Right lung (tissue), 5 donors: Measurements from ENCODE around the gene FOCAD. TPM values are rescaled to one million over a fixed set of nuclear protein-coding genes. Genes with fewer than 3 reads are reported as not detected.

Source experiments
- DNase-seq, 2 donors: peaks; one replicate each; pipeline ENCODE4 v3.0.0-alpha.2; 2013
- polyA plus RNA-seq, 5 donors: library from polyadenylated mRNA; unstranded; fragments of 120-200 nt; gene quantifications; one replicate each; pipeline versions ENCODE4 v1.2.1 to v1.2.3, GENCODE V29; 2013; ENCODE audit warnings: inconsistent platforms in 1 of 5, low replicate concordance in 1 of 5; ENCODE audit not compliant: insufficient read length in 5 of 5, insufficient read depth in 1 of 5

FOCAD gene
- polyA plus RNA-seq, 5 donors, result 22.0 to 36.1 (median 27.4) TPM

DNA sequence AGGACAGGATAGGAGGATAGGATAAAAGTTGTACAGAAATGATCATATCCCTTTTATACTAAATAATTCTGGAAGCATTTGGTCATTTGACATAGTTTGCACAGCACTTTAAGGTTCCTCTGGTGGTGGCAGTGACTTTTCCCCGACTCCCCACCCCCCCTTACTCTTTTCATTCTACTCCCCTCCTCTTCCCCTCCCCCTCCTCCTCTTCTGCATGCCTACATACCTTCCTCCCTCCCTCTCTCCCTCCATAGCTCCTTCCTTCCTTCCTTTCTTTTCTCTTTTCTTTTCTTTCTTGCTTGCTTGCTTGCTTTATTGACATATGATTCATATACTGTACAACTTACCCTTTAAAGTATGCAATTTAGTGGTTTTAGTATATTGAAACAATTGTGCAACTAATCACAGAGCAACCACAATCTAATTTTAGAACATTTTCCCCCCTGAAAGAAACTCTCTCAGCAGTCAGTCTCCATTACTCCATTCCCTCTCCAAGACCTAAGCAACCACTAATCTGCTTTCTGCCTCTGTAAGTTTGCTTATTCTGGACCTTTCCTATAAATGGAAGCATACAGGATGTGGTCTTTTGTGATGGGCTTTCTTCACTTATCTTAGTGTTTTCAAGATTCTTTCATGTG is 188.4 kb downstream of the FOCAD start:
- DNase-seq, result no peak

DNA sequence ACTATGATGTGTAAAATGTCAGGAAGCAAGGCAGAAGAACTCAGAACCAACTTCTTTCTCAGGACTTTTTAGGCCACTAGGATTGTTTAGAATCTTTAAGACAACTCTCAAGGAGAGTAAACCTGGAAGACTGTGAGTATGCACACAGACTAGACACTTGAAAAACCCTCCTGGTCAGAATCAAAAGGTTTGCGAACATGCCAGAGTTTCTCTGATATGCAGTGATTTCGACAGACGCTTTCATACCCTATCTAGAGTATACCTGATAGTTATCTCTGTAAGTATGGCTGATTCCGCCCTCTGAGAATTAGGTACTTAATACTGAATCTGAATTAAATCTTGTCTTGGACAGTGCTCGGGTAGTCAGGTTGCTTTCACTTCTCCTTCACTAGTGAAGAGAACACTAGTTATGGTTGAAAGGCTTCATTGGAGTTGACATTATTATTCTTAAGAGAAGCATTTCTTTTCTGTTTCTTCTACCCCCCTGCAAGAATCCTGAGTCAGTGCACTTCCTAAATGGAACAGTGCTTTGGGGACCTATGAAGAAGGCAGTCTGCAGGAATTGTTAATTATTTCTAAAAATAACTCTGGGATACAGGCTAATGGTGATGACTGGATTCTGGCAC is 189.3 kb downstream of the FOCAD start:
- no peak for DNase-seq

DNA sequence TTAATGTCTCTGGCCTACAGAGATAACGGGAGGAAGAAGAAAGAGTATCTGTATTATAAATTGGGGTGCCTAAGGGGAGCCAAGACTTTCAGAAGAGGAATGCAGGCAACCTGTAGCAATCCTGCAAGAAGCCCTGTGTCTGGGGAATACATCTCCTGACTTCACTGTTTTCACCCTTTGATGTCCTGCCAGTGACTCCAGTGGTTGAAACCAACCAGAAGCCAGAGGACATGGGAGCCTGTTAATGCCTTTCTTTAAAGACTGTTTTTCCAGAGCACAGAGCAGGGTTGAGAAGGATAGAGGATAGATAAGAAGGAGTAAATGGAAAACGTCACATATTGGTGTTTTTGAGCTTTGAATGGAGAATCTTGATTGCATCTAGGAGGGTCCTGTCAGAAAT is 196.2 kb downstream of the FOCAD start:
- DNase-seq, result no peak

DNA sequence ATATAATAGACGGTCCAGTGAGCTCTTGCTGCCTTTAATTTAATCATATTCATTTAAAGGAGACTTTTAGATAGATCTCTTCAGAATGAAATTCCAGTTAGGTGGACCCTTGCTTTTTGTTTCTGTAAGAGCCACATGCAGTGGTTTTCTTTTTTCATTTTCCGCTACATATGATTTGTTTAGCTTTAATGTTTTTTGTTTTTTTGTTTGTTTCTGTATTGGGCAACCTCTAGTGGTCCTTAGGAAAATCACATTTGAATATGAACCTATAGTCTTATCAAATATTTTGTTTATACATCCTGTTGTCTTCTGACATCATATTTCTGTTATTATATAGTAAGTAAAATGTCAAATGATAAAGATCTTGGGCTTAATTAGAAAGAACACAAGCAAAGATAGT is 196.6 kb downstream of the FOCAD start:
- no peak for DNase-seq

DNA sequence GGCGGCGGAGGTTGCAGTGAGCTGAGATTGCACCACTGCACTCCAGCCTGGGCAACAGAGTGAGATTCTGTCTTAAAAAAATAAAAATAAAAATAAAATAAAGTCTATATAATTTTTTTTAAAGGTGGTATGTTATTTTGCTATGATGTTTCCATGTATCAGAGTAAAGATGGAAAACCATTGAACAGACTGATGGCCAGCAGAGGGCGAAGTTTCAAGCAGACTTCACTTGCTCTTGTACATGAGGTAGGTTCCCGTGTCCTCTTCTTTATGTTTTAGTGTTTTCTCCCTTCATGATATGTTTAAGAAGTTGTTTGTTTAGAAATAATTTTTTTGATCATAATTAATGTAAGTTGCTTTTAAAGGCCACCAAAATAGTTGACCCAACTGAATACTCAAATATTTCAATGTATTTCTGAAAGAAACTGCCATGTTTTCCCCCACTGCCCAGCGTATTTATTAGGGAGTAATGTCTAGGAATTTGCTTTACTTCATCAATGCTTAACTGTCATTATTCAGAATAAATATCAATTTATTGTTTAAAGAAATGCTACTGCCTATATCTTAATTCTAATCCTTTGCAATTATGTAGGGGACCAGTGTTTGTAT is 201.0 kb downstream of the FOCAD start:
- DNase-seq, result peak in 1 of 2 donors; percentile 16

DNA sequence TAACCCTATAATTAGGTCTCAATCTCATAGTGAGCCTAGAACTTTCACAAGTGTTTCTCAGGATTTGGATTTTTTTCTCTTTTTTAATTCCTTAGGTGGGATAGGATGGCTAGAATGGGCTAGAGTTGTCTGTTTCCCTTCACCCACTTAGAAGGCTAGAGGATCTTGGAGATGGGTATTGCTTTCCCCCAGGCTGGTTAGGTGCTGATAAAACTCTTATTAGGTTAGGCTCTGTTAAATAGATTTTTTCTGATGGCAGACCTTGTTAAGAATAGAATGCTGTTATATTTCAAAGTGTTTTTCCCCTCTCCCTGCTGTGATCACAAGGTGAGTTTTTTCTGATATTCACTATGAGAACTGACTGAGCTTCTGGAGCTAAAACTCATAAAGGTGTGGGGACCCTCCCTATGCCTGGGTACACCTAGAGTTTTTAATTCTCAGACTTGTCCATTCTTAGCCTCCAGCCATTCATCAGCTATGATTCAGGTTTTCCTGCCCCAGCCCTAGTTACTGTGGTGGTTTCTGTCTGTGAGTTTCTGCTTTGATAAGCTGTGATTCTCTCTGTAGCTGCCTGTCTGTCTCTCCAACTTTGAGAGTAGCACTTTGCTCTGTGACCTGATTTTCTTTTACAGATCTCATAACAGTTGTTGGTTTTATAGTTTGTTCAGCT is 215.0 kb downstream of the FOCAD start:
- DNase-seq, result no peak

DNA sequence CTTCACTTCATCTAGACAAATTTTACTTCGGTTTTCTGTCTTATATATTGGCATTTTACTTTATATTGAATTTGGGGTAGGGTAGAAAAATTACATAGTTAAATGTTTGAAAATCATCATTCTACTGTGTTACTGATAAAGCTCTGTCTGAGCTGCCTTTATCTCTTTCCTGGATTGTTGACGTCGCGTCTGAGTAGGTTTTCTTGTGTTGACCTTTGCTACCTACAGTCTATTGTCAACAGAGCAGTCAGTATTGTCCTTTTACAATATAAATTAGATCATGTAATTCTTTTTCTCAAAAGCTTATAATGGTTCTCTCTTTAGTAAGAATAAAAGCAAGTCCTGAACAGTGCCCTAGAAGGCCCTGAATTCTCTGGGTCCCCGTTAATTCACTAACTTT is 219.2 kb downstream of the FOCAD start:
- no peak for DNase-seq

DNA sequence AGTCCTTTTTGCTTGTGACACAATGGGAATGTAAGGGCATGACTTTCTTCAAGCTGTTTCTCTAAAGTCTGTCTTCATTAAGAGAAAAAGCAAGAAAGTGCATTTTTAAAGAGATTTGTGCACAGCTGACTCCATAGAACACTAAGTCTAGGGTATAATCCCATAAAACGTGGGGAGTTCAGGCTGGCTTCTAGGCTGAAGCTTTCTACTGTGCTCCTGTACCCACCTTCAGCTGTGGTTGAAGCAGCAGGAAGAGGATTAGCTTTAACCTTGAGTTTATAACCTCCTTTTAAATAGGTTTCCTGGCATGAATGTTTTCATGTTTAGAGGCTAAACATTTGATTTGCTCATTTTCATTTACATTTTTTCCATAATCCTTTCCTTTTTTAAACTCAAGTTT is 220.9 kb downstream of the FOCAD start:
- DNase-seq, result no peak

DNA sequence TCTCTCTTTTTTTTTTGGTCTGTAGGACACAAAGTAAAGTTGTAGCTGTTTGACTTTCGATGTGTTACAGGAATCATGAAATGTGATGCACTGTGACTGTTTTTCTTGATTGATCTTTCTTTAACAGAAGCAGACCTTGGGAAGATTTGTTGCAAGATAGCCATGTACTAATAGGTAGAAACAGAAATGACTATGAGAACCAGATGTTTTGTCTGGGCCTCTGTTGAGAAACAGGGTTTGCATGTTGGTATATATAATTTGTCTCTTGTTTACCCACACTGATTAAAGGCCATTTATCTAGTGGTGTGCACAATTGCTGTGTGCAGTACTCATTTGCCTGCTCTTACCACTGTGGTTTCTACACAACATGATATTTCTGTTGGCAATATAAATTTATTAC is 222.3 kb downstream of the FOCAD start:
- DNase-seq, result no peak

DNA sequence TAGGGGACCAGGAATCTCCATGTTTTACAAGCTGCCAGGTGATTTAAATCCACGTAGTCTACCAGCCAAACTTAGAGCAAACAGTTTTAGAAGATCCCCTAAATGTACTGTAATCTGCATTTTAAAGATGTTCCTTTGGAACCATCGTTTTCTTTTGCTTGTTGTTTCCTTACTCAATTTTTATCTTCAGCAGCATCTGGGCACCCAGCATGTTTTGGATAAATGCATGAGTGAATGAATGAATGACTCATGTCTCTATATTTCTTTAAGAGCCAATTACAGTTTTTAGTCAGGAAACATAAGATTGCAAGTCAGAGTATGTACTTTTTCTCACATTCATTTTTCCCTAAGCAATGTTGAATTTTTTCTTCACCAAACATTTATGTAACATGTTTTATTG is 224.4 kb downstream of the FOCAD start:
- no peak for DNase-seq

DNA sequence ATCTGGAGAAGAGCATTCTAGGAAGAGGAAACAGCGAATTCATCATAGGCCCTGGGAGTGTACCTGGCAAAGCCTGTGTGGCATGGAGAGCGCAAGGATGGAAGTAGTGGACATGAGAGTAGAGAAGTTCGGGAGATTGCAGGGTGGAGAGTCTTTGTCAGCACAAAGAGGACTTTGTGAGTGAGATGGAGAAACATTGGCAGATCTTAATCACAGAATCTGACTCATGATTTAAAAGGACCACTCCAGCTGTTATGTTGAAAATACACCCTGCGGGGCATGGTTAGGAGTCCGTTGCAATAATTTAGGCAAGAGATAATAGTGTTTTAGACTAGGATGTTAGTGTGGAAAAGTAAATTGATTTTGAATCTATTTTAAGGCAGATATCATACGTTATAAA is 230.5 kb downstream of the FOCAD start:
- DNase-seq, result no peak

DNA sequence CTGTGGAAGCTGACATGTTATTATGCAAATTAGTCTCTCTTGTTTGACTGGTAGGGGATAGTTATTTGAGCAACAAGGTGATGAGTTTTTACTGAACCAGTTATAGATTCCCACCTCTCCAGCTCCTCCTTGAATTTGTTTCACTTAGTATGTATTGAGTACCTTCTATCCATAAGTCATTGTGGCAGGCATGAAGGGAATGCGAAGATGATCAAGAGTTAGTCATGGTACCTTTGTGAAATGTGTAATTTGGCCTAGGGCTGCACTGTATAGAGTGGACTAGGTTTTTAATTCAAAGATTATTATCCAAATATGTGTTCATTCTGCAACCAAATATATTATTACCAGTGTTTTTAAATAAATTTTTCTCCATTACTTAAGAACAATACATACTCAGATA is 237.3 kb downstream of the FOCAD start:
- DNase-seq, result no peak

DNA sequence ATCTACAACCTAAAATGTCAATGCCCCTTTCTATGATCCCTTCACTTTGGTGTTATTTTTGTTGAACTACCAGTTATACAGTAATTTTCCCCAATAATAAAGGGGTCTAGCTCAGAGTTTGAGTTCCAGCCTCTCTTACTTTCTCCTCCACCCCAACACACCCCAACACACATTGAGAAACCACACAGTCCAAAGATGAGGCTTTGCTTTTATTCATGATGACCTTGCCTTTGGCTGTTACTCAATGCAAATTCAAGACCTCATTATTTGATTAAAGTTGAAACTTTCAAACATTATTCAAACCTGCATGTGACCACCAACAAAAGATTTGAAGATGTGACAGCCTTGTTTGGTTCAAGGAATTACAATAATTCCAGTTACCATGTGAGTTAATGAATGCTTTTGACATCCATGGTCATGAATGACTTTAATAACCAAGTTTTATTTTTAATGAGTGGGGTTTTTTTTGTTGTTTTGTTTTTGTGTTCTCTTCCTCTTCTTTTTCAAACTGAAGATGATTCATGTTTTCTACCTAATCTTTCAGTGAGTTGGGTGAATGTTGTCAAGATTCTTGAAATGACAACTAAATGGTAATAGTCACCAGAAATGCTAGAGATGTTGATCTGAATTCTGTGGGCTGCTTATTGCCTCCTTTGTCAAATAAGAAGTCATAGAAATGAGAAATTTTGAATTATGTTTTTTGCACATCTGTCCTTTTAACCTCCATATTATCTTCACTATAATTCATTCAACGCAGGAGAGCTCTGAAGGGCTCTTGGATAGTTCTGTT is 241.4 kb downstream of the FOCAD start:
- DNase-seq, result no peak

DNA sequence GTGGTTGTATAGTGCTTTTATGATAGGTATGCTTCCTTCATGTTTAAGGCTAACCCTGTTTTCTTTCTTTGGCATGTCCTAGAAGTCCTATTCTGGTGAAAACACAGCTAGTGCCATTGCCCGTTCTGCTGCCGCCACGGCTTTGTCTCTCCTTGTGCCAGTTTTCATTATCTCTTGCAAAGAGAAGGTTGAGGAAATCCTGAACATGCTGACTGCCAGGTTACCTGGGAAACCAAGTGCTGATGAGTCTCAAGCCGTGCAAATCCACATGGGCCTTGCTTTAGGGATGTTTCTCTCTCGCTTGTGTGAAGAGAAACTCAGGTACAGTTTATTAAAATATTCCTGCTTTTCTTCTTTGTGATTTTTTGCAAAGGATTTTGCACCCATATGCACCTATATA is 245.2 kb downstream of the FOCAD start:
- no peak for DNase-seq

DNA sequence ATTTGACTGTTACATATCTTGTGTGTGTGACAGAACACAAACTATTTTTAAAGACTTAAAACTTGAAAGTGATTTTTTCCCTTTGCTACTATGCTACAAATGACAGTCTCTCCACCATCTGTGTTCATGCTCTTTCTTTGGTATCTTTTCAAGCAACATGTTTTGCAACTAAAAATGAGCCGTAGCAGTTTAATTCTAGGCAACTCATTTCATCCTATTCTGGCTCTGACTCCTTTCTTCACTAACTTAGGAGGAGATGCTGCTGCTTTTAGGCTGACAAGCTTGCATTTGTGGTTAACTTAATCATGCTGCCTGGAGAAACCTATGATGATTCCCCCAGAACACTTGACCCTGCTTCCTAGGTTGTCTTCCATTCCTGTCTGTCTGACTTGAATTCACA is 246.8 kb downstream of the FOCAD start:
- no peak for DNase-seq

DNA sequence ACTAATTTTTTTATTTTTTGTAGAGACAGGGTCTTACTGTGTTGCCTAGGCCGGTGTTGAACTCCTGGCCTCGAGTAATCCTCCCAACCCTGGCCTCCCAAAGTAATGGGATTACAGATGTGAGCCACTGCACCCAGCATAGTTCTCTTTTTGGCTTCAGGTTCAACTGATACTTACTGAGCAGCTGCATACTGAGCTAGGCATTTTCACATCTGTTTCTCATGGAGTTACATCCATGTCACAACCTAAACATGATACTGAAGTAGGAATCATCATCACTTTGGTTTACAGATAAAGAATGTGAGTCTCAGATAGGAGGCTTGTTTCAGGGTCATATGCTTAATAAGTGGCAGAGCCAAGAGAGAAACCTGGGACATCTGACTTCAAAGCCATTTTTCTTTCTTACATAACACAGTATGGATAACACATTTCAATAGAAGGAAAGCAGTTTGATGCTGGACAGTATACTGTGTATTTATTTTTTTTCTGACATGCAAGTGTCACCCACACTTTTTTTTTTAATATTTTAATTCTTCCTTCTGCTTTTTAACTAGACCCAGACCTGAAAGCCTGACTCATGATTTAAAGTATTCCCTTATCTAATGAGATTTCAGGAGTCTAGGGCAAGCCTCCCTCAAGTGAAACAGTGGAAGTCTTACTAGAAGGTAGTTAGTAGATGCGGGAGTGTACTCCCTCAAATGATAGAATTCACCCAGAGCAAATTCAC is 256.6 kb downstream of the FOCAD start:
- DNase-seq, result no peak

DNA sequence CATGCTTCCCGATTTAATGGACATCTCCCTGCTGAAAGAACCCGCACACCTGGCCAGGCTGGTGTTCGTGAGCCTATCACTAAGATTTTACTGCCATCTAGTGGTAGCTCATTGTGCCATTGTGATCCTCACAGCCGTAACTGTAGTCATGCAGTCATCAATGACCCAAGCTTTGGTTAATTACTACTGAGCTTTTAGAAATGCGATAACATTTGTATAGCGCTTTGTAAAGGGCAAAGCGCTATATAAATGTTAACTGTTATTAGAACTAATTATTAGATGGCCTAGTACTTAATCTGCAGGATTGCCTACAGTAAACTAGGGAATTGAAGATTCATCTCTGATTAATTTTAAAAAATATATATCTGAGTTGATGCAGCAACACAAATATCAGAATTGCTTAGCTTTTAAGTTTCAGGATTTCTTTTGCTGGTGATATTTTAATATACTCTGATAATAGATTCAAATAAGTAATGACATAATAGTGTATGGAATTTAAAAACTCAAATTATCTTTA is 257.2 kb downstream of the FOCAD start:
- DNase-seq, result peak; percentile 41 to 60

DNA sequence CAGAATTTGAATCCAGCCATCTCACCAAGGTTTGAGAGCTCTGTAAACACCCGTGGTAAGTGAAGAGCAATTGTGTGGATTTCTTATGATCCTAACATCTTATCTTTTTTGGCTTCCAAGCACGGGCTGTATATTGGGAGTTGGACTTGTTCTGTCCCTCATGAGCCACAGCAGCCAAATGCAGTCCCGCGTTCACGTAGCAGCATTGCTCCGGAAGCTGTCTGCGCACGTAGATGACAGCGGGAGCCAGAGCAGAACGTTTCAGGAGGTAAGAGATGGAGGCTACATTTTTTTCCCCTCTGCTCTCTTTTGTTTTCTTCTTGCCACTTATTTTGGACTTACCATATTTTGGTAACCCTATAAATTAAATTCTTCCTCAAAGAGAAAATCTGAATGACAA is 260.4 kb downstream of the FOCAD start:
- DNase-seq, result no peak

DNA sequence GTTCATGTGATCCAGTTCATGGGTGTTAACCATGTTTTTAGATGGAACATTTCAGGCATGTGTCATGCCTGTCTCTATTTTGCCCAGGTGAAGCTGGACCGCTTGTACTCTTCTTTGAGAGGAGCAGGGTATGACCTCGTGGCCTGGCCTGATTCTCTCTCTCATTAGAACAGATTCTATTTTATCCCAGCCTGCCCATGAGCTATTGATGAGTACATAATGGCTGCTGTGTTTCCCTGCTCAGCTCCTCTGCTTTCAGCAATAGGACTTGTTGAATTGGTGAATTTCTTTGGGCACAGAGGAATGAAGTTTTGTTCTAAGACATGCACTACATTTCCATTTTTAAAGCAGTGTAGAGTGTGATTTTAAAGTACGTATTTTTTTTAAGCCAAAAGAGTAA is 261.2 kb downstream of the FOCAD start:
- no peak for DNase-seq

DNA sequence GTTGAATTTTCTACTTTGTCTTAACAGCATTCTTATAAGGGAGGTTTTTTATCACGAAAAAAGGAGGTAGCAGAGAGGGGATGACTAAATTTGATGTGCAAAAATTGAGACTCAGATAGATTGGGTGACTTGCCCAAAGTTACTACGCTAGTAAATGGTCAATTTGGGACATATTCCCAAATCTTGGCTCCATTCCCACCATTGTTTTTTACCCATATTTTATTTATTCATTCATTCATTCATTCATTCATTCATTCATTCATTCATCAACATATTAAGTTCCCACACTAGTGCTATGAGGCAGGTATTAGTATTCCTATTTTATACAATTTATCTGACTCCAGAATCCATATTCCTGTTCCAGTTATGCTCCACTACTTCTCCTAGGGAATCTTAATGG is 261.8 kb downstream of the FOCAD start:
- DNase-seq, result no peak

DNA sequence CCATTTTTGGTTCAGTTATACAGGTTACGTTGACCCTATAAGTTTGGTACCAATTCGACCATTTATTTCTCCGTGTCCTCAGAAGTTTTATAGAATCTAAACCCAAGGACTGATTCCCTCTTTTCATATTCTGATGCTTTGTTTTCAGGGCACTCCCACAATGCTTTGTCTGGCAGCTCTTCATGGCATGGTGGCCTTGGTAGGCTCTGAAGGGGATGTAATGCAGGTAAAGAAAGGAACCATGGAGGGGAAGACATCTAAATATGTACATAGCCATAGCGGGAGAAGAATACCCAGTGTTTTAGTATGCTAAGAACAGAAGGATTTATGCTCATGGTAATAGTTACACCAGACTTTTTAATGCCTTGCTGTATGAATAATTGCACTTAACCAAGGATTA is 264.6 kb downstream of the FOCAD start:
- DNase-seq, result no peak
